ENCODE measurements around the gene ZKSCAN4.

Gene ZKSCAN4

DNA sequence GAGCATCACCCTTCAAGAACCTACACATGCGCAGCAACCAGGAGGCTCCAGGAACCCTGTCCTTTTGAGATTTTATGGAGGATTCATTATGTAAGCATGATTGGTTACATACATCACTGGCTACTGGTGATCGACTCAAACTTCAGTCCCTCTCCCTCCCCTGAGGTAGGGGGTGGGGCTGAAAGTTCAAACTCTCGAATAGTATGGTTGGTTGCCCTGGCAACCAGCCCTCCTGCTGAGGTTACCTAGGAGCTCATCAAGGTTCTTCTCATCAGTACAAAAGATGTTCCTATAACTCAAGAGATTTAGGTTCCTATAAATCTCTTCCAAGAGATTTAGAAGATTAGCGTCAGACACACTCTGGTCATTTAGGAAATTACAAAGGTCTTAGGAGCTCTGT lies 48.9 kb downstream of the ZKSCAN4 start:
- no peak overlapping the region for H3K9ac ChIP-seq (ENCODE audit: low read depth, low read length)
- H3K4me3 ChIP-seq (ENCODE audit: low read depth, low read length), result no peak overlapping the region
- H3K36me3 ChIP-seq (ENCODE audit: control insufficient read depth, insufficient read depth, low read length), result no peaks in the 10 kb centered on the region
- H3K4me1 ChIP-seq (ENCODE audit: control insufficient read depth, insufficient read depth, low read length), result peaks cover 2% of the 10 kb centered on the region
- H3K27me3 ChIP-seq (ENCODE audit: control insufficient read depth, insufficient read depth, low read length), result peaks cover 63% of the 10 kb centered on the region
- H3K9me3 ChIP-seq (ENCODE audit: control insufficient read depth, insufficient read depth, low read length), result no peaks in the 10 kb centered on the region

DNA sequence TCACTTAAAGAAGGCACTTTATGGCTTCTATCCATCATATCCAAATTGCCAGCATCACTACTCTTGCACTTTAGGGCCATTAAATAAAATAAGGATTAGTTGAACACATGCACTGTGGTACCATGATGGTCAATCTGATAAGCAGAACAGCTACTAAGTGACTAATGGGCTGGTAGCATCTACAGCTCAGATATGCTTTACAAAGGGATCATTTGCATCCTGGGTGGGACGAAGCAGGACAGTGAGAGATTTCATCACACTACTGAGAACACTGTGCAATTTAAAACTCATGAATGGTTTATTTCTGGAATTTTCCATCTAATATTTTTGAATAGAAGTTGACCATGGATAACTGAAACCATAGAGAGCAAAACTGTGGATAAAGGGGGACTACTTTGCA lies 52.0 kb downstream of the ZKSCAN4 start:
- no peaks in the 10 kb centered on the region for H3K36me3 ChIP-seq (ENCODE audit: control insufficient read depth, insufficient read depth, low read length)
- H3K27me3 ChIP-seq (ENCODE audit: control insufficient read depth, insufficient read depth, low read length), result peaks cover 31% of the 10 kb centered on the region
- H3K9me3 ChIP-seq (ENCODE audit: control insufficient read depth, insufficient read depth, low read length), result no peaks in the 10 kb centered on the region
- H3K4me3 ChIP-seq (ENCODE audit: low read depth, low read length), result no peak overlapping the region
- no peak overlapping the region for H3K9ac ChIP-seq (ENCODE audit: low read depth, low read length)
- H3K4me1 ChIP-seq (ENCODE audit: control insufficient read depth, insufficient read depth, low read length), result no peaks in the 10 kb centered on the region

All from iPS-15b (cell line).